Activated naive CD8-positive, alpha-beta T cell treated with anti-CD3 and anti-CD28 coated beads, Interleukin-2, amount 50 U/mL, for 16 hours (primary cell): ENCODE measurements around the gene ACTMAP.
A peak's percentile ranks its signal among the peaks of the same experiment; 100 is the strongest.
"Not testable (repeated sequence)": the region's sequence is repeated elsewhere in the genome, so short reads cannot be mapped to it uniquely, and the experiment has no call there.

Experiments used
- DNase-seq: peaks from one replicate; pipeline ENCODE4 v3.0.0-alpha.2; 2020; ENCODE audit warnings: low read depth, low spot score

ACTMAP gene

GRCh38 chr19:40750058-40750873, at the start of gene ACTMAP:
Gene ACTMAP, minus strand, starts transcription at chr19:40750477. Its CDS starts 674 bp downstream, at chr19:40749803.
- peak; percentile 98 for DNase-seq

GRCh38 chr19:40799558-40800338, 49.5 kb upstream of the ACTMAP start:
- no peak for DNase-seq

GRCh38 chr19:40798683-40799557, 48.6 kb upstream of the ACTMAP start, which contains the start of gene EGLN2:
Gene EGLN2, plus strand, starts transcription at chr19:40799191. Its CDS starts 1,382 bp downstream, at chr19:40800573.
- DNase-seq: peak; percentile 100

GRCh38 chr19:40797963-40798682, 47.8 kb upstream of the ACTMAP start:
- no peak for DNase-seq

GRCh38 chr19:40797166-40797962, 47.1 kb upstream of the ACTMAP start:
- no peak for DNase-seq

- DNase-seq: no peak
Observed at GRCh38 chr19:40791996-40792395, 41.7 kb upstream of the ACTMAP start.

- no peak for DNase-seq
Observed at GRCh38 chr19:40791349-40791748, 41.1 kb upstream of the ACTMAP start.

GRCh38 chr19:40786060-40787037, 36.1 kb upstream of the ACTMAP start:
- no peak for DNase-seq

- no peak for DNase-seq
Observed at GRCh38 chr19:40785526-40785925, 35.2 kb upstream of the ACTMAP start.

- DNase-seq: not testable (repeated sequence)
Observed at GRCh38 chr19:40784146-40784545, 33.9 kb upstream of the ACTMAP start.

GRCh38 chr19:40783711-40784110, 33.4 kb upstream of the ACTMAP start:
- no peak for DNase-seq

GRCh38 chr19:40781140-40781539, 30.9 kb upstream of the ACTMAP start:
- DNase-seq: no peak

- no peak for DNase-seq
Observed at GRCh38 chr19:40780582-40780981, 30.3 kb upstream of the ACTMAP start.

- no peak for DNase-seq
Observed at GRCh38 chr19:40778706-40779284, 28.5 kb upstream of the ACTMAP start.

GRCh38 chr19:40777937-40778705, 27.8 kb upstream of the ACTMAP start, which contains the start of gene RAB4B:
Gene RAB4B, plus strand, starts transcription at chr19:40778247. Its CDS starts 129 bp downstream, at chr19:40778376.
- DNase-seq: peak; percentile 100

- DNase-seq: no peak
Observed at GRCh38 chr19:40777645-40777936, 27.3 kb upstream of the ACTMAP start.

GRCh38 chr19:40776932-40777644, 26.8 kb upstream of the ACTMAP start:
- DNase-seq: peak; percentile 75
